GM12891 (cell line): ENCODE data around the gene TGFB2.

ENCODE experiments used
- POLR2A ChIP-seq: IDR thresholded peaks from 2 replicates; pipeline ENCODE4 v1.6.1; 2011; ENCODE audit warnings: low read depth, low read length, control low read depth
- POLR2AphosphoS5 ChIP-seq: IDR thresholded peaks from 2 replicates; pipeline ENCODE4 v1.6.1; 2011; ENCODE audit warnings: low read depth, low read length, control low read depth
- SPI1 ChIP-seq: IDR thresholded peaks from 2 replicates; pipeline ENCODE4 v1.6.1; 2011; ENCODE audit warnings: low read depth, low read length, control low read depth
- TAF1 ChIP-seq: IDR thresholded peaks from 2 replicates; pipeline ENCODE4 v1.6.1; 2011; ENCODE audit warnings: low read depth, low read length, control low read depth

DNA sequence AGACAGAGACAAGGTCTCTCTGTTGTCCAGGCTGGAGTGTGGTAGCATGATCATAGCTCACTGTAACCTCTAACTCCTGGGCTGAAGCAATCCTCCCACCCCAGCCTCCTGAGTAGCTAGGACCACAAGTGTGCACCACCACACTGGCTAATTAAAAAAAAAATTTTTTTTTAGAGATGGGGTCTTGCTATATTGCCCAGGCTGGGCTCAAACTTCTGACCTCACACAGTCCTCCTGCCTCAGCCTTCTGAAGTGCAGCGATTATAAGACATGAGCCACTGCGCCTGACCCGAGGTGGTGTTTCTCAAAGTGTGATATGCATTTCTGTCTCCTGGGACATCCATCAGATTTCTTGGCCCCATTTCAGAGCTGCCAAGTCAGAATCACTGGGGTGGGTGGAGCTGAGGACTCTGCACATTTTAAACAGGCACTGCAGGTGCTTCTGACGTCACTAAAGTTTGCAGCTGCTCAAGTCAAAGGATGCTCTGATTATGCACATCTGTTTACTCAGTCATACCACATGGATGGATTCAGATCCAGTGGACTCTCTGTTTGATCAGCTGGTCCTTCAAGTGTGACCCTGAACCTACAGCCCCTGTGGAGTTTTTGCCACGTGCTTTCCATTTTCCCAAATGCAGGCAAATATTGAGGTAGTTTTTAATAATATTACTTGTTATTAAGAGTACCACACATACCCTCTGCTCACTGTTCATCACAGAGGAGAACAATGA, 21.4 kb downstream of the TGFB2 start:
- TF ChIP-seq POLR2A (no peak), POLR2AphosphoS5 (no peak), TAF1 (no peak), SPI1 (no peak)
